Stomach (tissue), 4 donors: ENCODE results near the gene TARBP1.

Experiments used
- EP300 ChIP-seq: sonication (generic); formaldehyde crosslinking; IDR thresholded peaks from one replicate; pipeline ENCODE4 v1.6.1; 2017; ENCODE audit warnings: antibody characterized with exemption
- POLR2A ChIP-seq, 4 donors: fragments of 450-650 bp; IDR thresholded peaks; one replicate each; pipeline ENCODE4 v1.6.1; 2016; ENCODE audit warnings: antibody characterized with exemption in 4 of 4, control low read depth in 2 of 4, mild to moderate bottlenecking in 1 of 4, moderate library complexity in 1 of 4
- POLR2AphosphoS5 ChIP-seq, 3 donors: sonication (generic); formaldehyde crosslinking; IDR thresholded peaks; one replicate each; pipeline ENCODE4 v1.6.1; 2016; ENCODE audit warnings: antibody characterized with exemption in 3 of 3
- TF ChIP-seq, protein P1 (sequence below), 7 experiments: fragments of 450-650 bp in 4 of 7; fragments of 200-600 bp in 3 of 7; sonication (generic) in 3 of 7; IDR thresholded peaks; one replicate each; pipeline ENCODE4 v1.5.1; 2016 to 2019; ENCODE audit warnings: antibody characterized with exemption in 7 of 7, control low read depth in 2 of 7, mild to moderate bottlenecking in 1 of 7

DNA sequence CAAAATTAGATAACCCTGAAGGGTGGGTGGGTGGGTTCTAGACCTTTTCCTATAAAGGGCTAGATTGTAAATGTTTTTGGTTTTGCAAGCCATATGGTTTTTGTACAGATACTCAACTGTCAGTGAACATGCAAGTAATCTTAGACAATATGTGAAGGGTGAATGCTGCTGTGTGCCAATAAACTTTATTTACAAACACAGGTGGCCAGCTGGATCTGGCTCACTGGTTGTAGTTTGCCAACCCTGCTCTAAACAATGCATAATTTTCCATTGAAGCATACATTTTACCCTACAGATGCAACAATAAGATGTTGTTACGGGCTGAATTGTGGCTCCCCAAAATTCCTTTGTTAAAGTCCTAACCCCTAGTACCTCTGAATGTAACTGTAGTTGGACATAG is 18.6 kb upstream of the TARBP1 start:
- TF ChIP-seq POLR2A (IDR thresholded peaks at IDR 0.05) (no peak), POLR2AphosphoS5 (IDR thresholded peaks at IDR 0.05) (no peak), EP300 (no peak)
- TF ChIP-seq, protein P1, sequence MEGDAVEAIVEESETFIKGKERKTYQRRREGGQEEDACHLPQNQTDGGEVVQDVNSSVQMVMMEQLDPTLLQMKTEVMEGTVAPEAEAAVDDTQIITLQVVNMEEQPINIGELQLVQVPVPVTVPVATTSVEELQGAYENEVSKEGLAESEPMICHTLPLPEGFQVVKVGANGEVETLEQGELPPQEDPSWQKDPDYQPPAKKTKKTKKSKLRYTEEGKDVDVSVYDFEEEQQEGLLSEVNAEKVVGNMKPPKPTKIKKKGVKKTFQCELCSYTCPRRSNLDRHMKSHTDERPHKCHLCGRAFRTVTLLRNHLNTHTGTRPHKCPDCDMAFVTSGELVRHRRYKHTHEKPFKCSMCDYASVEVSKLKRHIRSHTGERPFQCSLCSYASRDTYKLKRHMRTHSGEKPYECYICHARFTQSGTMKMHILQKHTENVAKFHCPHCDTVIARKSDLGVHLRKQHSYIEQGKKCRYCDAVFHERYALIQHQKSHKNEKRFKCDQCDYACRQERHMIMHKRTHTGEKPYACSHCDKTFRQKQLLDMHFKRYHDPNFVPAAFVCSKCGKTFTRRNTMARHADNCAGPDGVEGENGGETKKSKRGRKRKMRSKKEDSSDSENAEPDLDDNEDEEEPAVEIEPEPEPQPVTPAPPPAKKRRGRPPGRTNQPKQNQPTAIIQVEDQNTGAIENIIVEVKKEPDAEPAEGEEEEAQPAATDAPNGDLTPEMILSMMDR (IDR thresholded peaks at IDR 0.05): no peak
